ENCODE data around the gene MRPS22. TPM values are rescaled to one million over a fixed set of nuclear protein-coding genes. Genes with fewer than 3 reads are reported as not detected.

MRPS22 gene
- total and polyA plus RNA-seq, 2 donors (not counting 3 experiments of a cell fraction or from before 2014, with no cell fraction given), result 33.8 to 45.6 TPM

DNA sequence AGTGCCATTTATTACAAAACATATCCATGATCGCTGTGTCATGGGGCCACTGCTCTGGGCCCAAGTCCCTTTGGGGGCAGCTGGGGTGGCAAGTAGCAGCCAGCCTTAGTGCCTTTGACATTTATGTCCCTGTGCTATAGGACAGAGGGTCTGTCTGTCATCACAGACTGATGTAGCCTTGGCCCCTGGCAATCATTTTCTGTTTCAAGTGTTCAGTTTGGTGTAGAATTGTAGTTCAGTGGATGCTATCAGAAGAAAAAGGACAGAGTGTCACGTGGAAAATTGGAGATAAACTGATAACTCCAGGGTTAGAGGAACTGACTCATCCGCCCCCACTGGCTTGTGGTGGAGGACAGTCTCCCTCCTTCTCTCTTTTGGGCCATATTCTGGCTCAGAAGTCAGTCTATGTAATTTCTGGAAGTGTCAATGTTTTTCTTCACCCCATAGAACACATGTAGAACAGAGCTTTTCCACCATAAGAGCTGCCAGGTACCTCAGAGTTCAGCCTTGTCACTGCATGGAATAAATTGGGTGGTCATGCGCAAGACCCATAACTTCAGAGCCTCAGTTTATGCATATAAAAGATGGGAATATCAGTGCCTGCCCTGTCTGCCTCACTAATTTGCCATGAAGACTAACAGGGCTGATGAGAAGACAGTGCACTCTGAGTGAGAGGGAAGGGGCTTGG, 4.5 kb upstream of the MRPS22 start:
- Histone ChIP-seq H3K36me3 (ENCODE audit: control insufficient read depth in 2 of 2, extremely low read depth in 1 of 2, insufficient read depth in 2 of 2, low read length in 2 of 2) (no peaks in the 10 kb centered on the region), H3K9ac (replicated peaks; ENCODE audit: extremely low read depth, insufficient read depth, low read length) (no peak overlapping the region), H3K4me3 (replicated peaks in 1 of 3; ENCODE audit: insufficient read depth in 1 of 3, low read depth in 1 of 3, low read length in 3 of 3) (no peak overlapping the region), H3K79me2 (ENCODE audit: control insufficient read depth, insufficient read depth, low read length) (peaks cover under 1% of the 10 kb centered on the region), H3K9me1 (replicated peaks; ENCODE audit: control insufficient read depth, extremely low read depth, insufficient read depth, low read length) (no peaks in the 10 kb centered on the region), H3K27ac (ENCODE audit: insufficient read depth, low read depth, low read length) (no peak overlapping the region), H3K4me2 (ENCODE audit: insufficient read depth, low read length) (no peak overlapping the region), H4K20me1 (replicated peaks; ENCODE audit: control insufficient read depth, extremely low read depth, insufficient read depth, low read length) (no peaks in the 10 kb centered on the region), H3K4me1 (ENCODE audit: control insufficient read depth, extremely low read depth, insufficient read depth, low read length) (no peaks in the 10 kb centered on the region), H2AFZ (ENCODE audit: low read depth, low read length) (no peak overlapping the region), H3K27me3 (ENCODE audit: control insufficient read depth in 2 of 2, insufficient read depth in 2 of 2, low read length in 2 of 2) (peaks cover 4 to 13% of the 10 kb centered on the region in 2 experiments), H3K9me3 (replicated peaks; ENCODE audit: control insufficient read depth, insufficient read depth, low read length) (no peaks in the 10 kb centered on the region)
- dilution Hi-C loops (cut with MboI; ENCODE audit: extremely low pct_ligation_motif_present, low sequenced_read_pairs) (no loop called here), intact Hi-C loops (cut with micrococcal nuclease) (no loop called here)
- TF ChIP-seq FOS (IDR thresholded peaks at IDR 0.05; ENCODE audit: borderline replicate concordance, insufficient read depth, low read length) (no peak), EZH2 (IDR thresholded peaks at IDR 0.05; ENCODE audit: borderline replicate concordance, low read depth, low read length, severe bottlenecking) (no peak), POLR2AphosphoS5 (IDR thresholded peaks at IDR 0.05; ENCODE audit: insufficient read depth, low read depth, low read length) (no peak), JUN (IDR thresholded peaks at IDR 0.05; ENCODE audit: borderline replicate concordance, insufficient read depth, insufficient read length, low read depth) (no peak), MYC (IDR thresholded peaks at IDR 0.05; ENCODE audit: low read depth, low read length) (no peak), GATA2 (IDR thresholded peaks at IDR 0.05; ENCODE audit: insufficient read depth, insufficient read length, low read depth, low read length) (no peak)
- TF ChIP-seq, protein P1, sequence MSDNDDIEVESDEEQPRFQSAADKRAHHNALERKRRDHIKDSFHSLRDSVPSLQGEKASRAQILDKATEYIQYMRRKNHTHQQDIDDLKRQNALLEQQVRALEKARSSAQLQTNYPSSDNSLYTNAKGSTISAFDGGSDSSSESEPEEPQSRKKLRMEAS (IDR thresholded peaks at IDR 0.05; ENCODE audit: insufficient read depth, insufficient read length), result no peak
- TF ChIP-seq, protein P2, sequence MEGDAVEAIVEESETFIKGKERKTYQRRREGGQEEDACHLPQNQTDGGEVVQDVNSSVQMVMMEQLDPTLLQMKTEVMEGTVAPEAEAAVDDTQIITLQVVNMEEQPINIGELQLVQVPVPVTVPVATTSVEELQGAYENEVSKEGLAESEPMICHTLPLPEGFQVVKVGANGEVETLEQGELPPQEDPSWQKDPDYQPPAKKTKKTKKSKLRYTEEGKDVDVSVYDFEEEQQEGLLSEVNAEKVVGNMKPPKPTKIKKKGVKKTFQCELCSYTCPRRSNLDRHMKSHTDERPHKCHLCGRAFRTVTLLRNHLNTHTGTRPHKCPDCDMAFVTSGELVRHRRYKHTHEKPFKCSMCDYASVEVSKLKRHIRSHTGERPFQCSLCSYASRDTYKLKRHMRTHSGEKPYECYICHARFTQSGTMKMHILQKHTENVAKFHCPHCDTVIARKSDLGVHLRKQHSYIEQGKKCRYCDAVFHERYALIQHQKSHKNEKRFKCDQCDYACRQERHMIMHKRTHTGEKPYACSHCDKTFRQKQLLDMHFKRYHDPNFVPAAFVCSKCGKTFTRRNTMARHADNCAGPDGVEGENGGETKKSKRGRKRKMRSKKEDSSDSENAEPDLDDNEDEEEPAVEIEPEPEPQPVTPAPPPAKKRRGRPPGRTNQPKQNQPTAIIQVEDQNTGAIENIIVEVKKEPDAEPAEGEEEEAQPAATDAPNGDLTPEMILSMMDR (IDR thresholded peaks at IDR 0.05; ENCODE audit: extremely low read depth in 1 of 2, insufficient read depth in 1 of 2, low read depth in 1 of 2, low read length in 2 of 2), result no peak
- ChIA-PET POLR2A (no interaction called here), CTCF (interaction anchor here (1.8 kb wide), 1 partner anchor 15 kb away, joined by 6 read pairs; no protein-coding TSS in a partner anchor)
- FAIRE-seq, result no peak
- no TSS peak for BruUV-seq (replicated peaks)
- no peak for DNase-seq (ENCODE audit: low read depth, low spot score)

Data from endothelial cell of umbilical vein (primary cell).